ENCODE data around the gene AK4.

The AK4 gene

DNA sequence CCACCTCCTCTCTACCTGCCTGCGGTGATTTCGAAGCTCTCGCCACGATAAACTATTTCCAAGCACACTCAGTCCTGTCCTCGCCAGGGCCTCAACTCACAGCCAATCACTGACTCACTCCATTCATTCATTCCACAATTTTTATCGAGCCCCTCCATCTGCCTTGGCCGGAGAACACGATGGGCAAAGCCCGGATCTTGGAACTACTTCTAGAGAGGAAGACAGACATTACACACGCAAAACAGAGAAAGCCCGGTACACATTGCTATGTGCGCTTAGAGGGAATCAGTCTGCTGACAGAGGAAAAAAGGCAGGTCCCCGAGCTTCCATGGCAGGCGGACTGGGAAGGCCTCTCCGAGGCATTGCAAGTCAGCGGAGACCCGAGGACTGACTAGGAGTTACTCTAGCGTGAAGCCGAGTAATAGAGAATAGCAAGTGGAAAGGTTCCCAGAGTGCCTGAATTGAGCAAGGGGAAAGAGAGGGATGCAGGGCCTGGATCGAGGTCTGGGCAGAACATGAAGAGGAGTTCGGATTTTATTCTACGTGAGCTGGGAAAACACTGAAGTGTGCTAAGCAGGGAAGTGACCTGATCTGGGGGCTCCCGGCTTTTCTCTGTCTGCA is 107.1 kb downstream of the AK4 start:
- no peak for DNase-seq

- DNase-seq = no peak
Observed at GRCh38 chr1:65255656-65256050, 107.7 kb downstream of the AK4 start.

- DNase-seq = no peak
Observed at GRCh38 chr1:65256860-65257708, 109.1 kb downstream of the AK4 start.

DNA sequence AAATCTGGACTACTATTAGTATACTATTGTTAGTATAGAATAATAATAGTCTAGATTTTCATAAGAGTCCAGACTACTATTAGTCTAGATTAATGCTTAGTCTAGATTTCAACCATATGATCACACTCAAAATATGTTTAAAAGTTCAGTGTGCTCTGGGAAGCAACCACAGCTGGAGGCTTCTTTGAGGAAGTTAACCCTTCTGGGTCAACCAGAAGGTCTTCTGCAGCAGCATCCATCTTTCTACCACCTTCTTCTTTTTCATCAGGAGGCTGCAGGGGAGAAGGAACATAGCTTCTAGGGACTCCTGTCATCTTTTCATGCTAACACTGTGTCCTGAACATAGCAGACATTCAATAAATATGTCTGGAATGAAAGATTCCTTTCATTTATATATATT is 110.1 kb downstream of the AK4 start:
- DNase-seq = no peak

DNA sequence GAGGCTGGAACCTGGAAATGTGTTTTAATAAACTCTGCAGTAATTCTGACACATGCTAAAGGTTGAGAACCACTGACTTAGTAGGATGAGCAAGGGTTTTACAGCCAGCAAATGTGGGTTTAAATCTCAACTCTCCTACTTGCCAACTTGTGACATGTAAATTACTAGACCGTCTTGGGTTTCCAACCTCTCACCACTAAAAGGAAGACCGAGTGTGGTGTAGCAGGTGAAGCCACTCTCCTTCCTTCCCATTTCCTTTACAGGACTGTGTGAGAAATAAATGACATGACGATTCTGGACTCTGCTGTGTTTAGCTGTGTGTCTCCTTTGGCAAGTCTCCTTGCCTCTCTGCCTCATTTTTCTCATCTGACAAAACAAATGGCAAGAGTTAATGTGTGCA is 111.8 kb downstream of the AK4 start:
- no peak for DNase-seq

DNA sequence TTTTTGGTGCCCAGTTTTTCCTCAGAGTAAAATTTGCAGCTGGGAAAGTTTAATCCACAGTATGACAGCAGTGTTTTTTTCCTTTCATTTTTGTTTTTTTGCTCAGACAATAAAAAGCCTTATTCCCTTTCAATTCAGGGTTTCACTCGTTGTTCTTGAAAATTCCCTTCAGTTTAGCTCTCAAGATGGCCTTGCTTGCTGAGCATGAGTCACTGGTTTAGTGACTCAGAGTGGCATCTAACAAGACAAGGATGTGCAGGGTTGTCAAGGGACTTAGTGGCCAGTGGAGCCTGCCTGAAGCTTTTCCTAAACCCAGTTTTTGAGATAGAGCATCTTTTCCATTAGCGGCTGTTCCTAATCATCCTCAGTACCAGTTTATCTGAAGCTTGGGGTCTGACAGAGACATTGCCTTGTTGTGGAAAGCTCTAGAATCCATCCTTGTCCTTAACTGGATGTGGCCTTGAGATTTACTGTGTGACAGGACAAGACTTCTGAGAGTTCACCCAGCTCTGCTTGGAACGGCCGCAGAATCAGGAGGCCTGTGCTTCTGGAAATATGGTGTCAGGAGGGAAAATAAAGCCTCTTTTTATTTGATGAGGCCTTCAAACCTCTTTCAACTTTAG is 113.0 kb downstream of the AK4 start:
- DNase-seq = no peak

GRCh38 chr1:65263286-65263685 is 115.3 kb downstream of the AK4 start:
- DNase-seq = no peak

GRCh38 chr1:65264197-65264929 is 116.4 kb downstream of the AK4 start:
- peak in 1 of 2 experiments; percentile 32 for DNase-seq

DNA sequence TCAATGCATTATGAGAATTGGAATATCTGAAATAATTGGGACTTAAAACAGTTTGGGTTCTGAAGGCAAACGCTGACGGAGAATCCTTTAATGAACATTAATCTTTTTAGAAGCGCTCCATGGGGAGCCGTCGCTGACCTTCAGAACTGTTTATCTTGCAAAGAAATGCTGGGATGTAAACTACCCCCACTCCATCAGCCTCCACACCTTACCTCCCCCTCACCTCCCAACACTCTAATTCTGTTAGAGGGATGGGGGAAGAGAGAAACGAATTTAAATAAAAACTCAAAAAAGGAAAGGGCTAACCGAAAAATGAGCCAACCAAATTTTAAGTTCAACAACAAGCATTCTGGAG is 117.3 kb downstream of the AK4 start:
- no peak for DNase-seq

GRCh38 chr1:65265651-65266351 is 117.8 kb downstream of the AK4 start:
- DNase-seq = peak; percentile 30 to 46

DNA sequence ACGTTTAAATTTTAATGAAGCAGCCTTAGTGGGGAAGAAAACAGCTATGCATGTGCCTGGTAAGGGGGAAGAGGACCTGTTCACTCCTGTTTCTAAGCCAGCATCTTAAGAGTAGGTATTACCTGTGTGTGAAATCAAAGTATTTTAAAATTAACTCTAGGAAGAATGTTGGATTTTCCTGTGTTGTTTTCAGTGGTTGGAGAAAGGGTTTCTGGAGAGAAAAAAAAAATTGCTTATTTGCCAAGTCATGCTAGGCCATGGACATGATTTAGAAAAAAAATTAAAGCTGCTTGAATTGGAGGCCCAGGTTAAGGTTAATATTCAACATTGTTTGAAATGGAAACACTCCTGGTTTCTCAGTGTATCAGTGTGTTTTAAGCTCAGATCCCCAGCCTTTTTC is 118.5 kb downstream of the AK4 start:
- DNase-seq = no peak

DNA sequence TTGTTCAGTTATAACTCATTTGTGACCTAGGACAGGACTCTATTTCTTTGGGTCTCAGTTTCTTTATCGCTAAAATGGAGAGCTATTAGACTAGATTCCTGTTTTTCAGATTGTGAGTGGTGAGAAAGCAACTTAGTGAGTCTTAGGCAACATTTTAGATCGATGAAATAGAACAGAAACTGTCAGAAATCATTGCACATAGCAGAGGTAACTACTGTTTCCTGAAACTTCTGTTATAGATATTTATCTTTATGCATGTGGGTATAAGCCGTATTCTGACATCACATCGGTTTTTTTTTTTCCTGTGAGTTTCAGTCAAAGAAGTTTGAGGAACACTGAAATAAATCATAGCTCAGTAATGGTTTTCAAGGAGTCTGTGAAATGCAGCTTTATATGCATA is 119.3 kb downstream of the AK4 start:
- DNase-seq = no peak

GRCh38 chr1:65267683-65268082 is 119.7 kb downstream of the AK4 start:
- DNase-seq = no peak

DNA sequence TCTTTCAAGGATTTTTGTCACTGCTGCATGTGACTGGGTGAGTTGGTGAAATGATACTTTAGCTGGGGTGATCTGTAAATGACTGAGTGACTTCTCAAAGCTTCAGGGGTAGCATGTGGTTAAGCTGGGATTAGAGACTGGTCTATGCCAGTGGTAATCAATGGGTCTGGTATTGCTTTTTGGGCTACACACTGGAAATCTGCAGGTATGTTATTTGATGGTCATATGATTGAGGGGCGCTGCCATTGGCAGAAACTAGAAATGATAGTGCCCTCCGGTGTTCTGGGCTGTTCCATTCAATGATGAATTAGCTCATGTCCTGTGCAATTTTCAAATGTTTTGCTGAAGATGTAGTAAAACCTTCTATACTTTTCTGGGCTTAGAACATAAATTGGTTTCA is 121.6 kb downstream of the AK4 start:
- DNase-seq = no peak

DNA sequence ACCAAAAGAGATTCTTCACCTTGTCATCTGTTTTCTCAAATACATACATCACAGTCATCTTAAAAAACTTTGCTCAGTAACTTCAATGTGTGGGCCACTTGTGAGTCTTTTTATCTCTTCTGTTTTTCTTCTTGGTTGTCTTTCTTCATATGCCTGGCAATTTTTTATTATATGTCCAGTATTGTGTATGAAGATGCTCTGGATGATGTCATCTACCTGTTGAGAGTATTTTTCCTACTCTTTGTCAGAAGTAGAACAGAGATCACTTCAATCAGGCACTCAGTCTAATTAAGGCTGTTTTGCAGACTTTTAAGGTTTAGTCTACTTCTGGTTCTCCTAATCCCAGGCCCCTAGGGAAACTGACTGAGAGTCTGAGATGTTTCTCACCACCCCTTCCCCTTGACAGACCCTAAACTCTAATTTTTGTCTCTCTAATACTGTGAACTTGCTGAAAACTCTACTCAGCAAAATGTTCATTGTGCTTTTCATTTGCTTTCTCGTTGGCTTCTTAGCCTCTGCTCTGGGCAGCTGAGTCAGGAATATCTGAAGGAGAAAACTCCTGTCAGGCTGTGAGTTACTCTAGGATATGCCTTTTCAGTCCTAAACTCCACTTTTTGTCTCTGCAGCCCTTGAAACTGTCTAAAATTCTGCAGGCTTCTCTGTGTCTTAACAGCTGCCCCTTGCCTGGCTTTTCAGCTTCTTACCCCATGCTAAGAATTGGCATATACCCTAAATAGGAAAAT is 128.4 kb downstream of the AK4 start:
- DNase-seq = no peak

DNA sequence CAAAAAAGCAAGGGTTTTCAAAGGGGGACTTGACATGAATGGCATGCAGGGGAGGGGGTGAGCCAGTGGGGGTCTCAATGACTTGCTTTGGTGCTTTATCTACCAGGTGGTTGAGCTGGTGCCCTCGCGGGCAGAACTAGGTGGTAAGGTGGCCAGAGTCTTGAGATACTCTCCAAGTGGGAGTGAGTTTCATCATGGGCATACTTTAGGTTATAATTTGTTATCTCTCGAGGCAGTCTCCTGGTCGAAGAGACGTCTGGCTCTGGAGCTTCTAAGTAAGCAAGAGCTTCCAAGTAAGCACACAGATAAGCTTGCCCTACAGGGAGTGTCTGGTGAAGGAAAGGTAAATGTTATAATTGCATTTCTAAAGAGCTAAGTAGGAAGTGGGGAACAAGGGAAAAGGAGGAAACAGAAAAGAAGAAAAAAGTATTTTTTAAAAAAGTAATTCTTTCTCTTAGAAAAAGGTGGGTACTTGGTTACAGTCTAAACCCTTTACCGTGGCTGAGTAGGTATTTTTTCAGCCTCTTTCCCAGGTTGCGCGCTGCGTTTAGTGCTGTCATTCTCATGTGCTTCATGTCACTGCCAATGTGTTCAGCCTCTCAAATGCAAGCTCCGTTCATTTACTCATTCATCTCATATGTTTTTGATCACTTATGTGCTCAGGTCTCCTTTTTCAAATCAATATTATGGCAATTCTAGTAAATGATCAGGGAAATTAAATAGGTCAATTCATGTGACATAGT is 129.8 kb downstream of the AK4 start:
- no peak for DNase-seq

GRCh38 chr1:65278376-65279069 is 130.5 kb downstream of the AK4 start:
- no peak for DNase-seq

- no peak for DNase-seq
Observed at GRCh38 chr1:65279070-65279779, 131.2 kb downstream of the AK4 start.
